ENCODE results near the gene RCN1. TPM values are rescaled to one million over a fixed set of nuclear protein-coding genes. Genes with fewer than 3 reads are reported as not detected.
A peak's percentile ranks its signal among the peaks of the same experiment; 100 is the strongest.

Gene RCN1
- total and polyA plus RNA-seq, 2 experiments from 2014 or later, result 534 to 557 TPM

DNA sequence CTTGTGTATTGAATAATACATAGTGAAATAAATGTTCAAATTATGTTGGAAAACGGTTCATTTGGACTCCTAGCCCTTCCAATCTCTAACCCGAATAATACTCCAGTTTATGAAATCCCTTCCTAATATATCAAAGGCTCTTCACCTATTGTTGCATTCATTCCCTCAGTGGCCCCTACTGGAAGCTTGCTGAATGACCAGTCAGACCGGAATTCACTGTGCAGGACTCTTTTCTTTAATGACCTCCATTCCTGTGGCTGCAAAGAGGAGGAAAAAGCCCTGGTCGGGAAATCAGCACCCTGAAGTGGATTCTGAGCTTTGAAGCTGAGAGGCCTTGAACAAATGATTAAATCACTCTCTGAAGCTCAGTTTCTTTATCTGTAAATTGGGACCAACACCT is 19.1 kb upstream of the RCN1 start:
- peaks cover 4% of the 10 kb centered on the region; the same call in 1 of the 2 replicates for H3F3A ChIP-seq (ENCODE audit: insufficient read depth)

DNA sequence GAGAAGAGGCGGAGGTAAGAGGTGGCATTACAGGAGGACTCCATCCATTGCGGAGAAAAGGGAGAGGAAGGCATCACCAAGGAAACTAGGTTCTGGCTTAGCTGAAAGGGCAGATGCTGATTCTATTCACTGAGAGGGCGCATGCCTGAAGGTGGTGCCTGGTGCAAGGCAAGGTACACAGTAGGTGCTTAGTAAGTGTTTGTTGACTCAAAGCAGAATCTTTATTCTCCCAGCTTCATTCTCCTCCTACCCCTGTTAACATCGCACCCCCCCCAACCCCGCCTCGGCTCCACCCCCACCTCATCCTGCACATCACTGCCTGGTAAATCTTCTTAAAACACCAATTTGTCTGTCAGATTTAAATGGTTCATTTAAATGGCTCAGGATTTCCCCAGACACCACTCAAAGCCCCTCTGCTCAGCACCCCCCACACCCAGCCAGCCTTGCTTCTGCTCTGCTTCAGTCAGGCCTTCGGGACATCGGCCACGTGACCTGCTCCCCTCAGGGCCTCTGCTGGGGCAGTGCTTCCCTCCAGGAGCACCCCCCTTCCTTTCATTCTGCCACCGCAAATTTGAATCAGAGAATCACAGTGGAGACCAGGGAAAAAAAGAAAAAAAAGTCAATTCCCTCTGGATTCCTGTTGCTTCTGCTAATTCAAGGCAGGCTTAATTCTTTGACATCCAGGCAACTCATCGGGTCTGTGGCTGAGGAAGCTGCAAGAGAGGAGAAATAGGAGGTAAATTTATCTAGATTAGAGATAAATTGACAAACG is 17.8 kb upstream of the RCN1 start:
- in situ Hi-C loops (cut with MboI), result no loop called here
- no peaks in the 10 kb centered on the region for H3K36me3 ChIP-seq (ENCODE audit: low read depth)
- no peaks in the 10 kb centered on the region for H3K79me2 ChIP-seq (ENCODE audit: insufficient read depth)
- WGBS, 2 experiments (ENCODE audit: low coverage in 1 of 2, low lambda C conversion rate in 2 of 2, missing lambda C conversion rate in 2 of 2), result 57 to 61% methylated on average over 11 to 12 of the region's 12 CpGs
- 0 out of 2 replicates have a peak, but pooled peaks cover 8% of the 10 kb centered on the region for H3K4me1 ChIP-seq (ENCODE audit: insufficient read depth)
- H3K4me3 ChIP-seq, result no peak overlapping the region
- no peak for DNase-seq
- no peaks in the 10 kb centered on the region for H3K27me3 ChIP-seq (replicated peaks; ENCODE audit: insufficient read depth)
- H3K9me2 ChIP-seq (ENCODE audit: insufficient read depth), result no peaks in the 10 kb centered on the region
- peaks cover 4% of the 10 kb centered on the region; the same call in 1 of the 2 replicates for H3F3A ChIP-seq (ENCODE audit: insufficient read depth)
- no peak overlapping the region for H3K27ac ChIP-seq
- H3K9me3 ChIP-seq (ENCODE audit: low read depth), result no peaks in the 10 kb centered on the region
- no peak for TF ChIP-seq EZH2 (IDR thresholded peaks at IDR 0.05; ENCODE audit: insufficient read depth, poor library complexity, severe bottlenecking)
- no peak overlapping the region for H3K9ac ChIP-seq
- H3K4me2 ChIP-seq (ENCODE audit: unreplicated experiment), result no peak overlapping the region
- H4K20me1 ChIP-seq (ENCODE audit: insufficient read depth), result no peaks in the 10 kb centered on the region
- H2AFZ ChIP-seq, result no peak overlapping the region

More for the DNA sequence above, 19.1 kb upstream of the RCN1 start:
- in situ Hi-C loops (cut with MboI), result no loop called here
- Histone ChIP-seq H4K20me1 (ENCODE audit: insufficient read depth) (no peaks in the 10 kb centered on the region), H3K9ac (no peak overlapping the region), H3K4me2 (ENCODE audit: unreplicated experiment) (no peak overlapping the region), H2AFZ (no peak overlapping the region), H3K4me3 (no peak overlapping the region), H3K4me1 (ENCODE audit: insufficient read depth) (0 out of 2 replicates have a peak, but pooled peaks cover 8% of the 10 kb centered on the region), H3K27ac (no peak overlapping the region), H3K9me3 (ENCODE audit: low read depth) (no peaks in the 10 kb centered on the region), H3K27me3 (replicated peaks; ENCODE audit: insufficient read depth) (no peaks in the 10 kb centered on the region; the same call in 1 of the 2 replicates), H3K9me2 (ENCODE audit: insufficient read depth) (no peaks in the 10 kb centered on the region), H3K36me3 (ENCODE audit: low read depth) (no peaks in the 10 kb centered on the region), H3K79me2 (ENCODE audit: insufficient read depth) (no peaks in the 10 kb centered on the region)
- WGBS, 2 experiments (ENCODE audit: low coverage in 1 of 2, low lambda C conversion rate in 2 of 2, missing lambda C conversion rate in 2 of 2), result 26 to 32% methylated on average over 4 of the region's 4 CpGs
- peak; percentile 83 for DNase-seq
- no peak for TF ChIP-seq EZH2phosphoT487 (IDR thresholded peaks at IDR 0.05; ENCODE audit: insufficient read depth, low read depth)
- no peak for TF ChIP-seq EZH2 (IDR thresholded peaks at IDR 0.05; ENCODE audit: insufficient read depth, poor library complexity, severe bottlenecking)

DNA sequence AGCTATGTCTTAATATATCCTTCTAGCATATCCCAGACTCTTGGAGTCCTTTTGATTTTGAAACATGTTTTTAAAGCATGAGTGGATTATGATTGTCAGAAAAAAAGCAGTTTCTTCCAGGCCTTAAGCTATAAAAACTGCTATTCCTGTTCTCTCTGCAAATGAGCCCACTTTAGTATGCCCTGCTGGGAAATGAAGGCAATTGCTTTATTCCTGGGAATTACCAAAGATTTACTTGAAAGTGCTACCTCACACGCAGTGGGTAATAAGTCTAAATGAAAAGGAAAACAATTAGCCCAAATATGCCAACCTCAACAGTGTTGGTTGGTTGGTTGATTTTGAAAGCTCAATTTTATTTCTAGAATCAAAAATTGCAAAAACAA is 17.2 kb upstream of the RCN1 start:
- H3K4me3 ChIP-seq, result no peak overlapping the region
- no peak overlapping the region for H3K4me2 ChIP-seq (ENCODE audit: unreplicated experiment)
- 93 to 96% methylated on average over 1 of the region's 1 CpG for WGBS, 2 experiments (ENCODE audit: low coverage in 1 of 2, low lambda C conversion rate in 2 of 2, missing lambda C conversion rate in 2 of 2)
- H3F3A ChIP-seq (ENCODE audit: insufficient read depth), result peaks cover 4% of the 10 kb centered on the region; the same call in 1 of the 2 replicates
- H3K9ac ChIP-seq, result no peak overlapping the region
- H3K4me1 ChIP-seq (ENCODE audit: insufficient read depth), result 0 out of 2 replicates have a peak, but pooled peaks cover 8% of the 10 kb centered on the region
- H4K20me1 ChIP-seq (ENCODE audit: insufficient read depth), result no peaks in the 10 kb centered on the region
- no peak overlapping the region for H3K27ac ChIP-seq
- no peak for DNase-seq
- no peak overlapping the region for H2AFZ ChIP-seq
- H3K9me3 ChIP-seq (ENCODE audit: low read depth), result no peaks in the 10 kb centered on the region
- H3K79me2 ChIP-seq (ENCODE audit: insufficient read depth), result no peaks in the 10 kb centered on the region
- H3K27me3 ChIP-seq (replicated peaks; ENCODE audit: insufficient read depth), result no peaks in the 10 kb centered on the region
- in situ Hi-C loops (cut with MboI), result no loop called here
- TF ChIP-seq EZH2phosphoT487 (IDR thresholded peaks at IDR 0.05; ENCODE audit: insufficient read depth, low read depth), result no peak
- TF ChIP-seq EZH2 (IDR thresholded peaks at IDR 0.05; ENCODE audit: insufficient read depth, poor library complexity, severe bottlenecking), result no peak
- no peaks in the 10 kb centered on the region for H3K36me3 ChIP-seq (ENCODE audit: low read depth)
- no peaks in the 10 kb centered on the region for H3K9me2 ChIP-seq (ENCODE audit: insufficient read depth)

DNA sequence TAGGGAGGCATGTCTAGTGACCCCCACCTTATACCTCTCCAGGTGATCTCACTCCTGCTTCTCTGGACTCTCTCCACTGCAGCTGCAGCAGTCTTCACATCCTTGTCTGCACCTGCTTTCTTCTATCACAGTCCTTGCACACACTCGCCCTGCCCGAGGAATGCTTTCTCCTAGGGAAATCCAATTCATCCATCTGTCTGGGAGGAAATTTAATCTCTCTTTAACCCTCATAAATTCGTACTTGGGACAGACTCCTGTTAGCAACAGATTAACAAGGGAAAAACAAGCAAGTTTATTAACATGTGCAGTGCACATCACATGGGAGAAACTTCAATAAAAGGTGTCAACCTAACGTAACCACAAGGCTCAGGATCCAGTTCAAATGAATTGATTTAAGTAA is 11.3 kb upstream of the RCN1 start:
- Histone ChIP-seq H3K27ac (no peak overlapping the region), H3K9me3 (ENCODE audit: low read depth) (no peaks in the 10 kb centered on the region), H3K4me2 (ENCODE audit: unreplicated experiment) (no peak overlapping the region), H3K4me3 (no peak overlapping the region), H3K36me3 (ENCODE audit: low read depth) (no peaks in the 10 kb centered on the region), H3F3A (ENCODE audit: insufficient read depth) (peaks cover 7% of the 10 kb centered on the region; the same call in 1 of the 2 replicates), H3K79me2 (ENCODE audit: insufficient read depth) (no peaks in the 10 kb centered on the region), H3K4me1 (ENCODE audit: insufficient read depth) (peaks cover 8% of the 10 kb centered on the region), H4K20me1 (ENCODE audit: insufficient read depth) (no peaks in the 10 kb centered on the region), H3K27me3 (replicated peaks; ENCODE audit: insufficient read depth) (no peaks in the 10 kb centered on the region), H3K9me2 (ENCODE audit: insufficient read depth) (no peaks in the 10 kb centered on the region), H2AFZ (no peak overlapping the region), H3K9ac (no peak overlapping the region)
- 77 to 84% methylated on average over 4 of the region's 4 CpGs for WGBS, 2 experiments (ENCODE audit: low coverage in 1 of 2, low lambda C conversion rate in 2 of 2, missing lambda C conversion rate in 2 of 2)
- in situ Hi-C loops (cut with MboI), result no loop called here
- DNase-seq, result no peak
- TF ChIP-seq EZH2 (IDR thresholded peaks at IDR 0.05; ENCODE audit: insufficient read depth, poor library complexity, severe bottlenecking), result no peak
- TF ChIP-seq EZH2phosphoT487 (IDR thresholded peaks at IDR 0.05; ENCODE audit: insufficient read depth, low read depth), result no peak
